Stimulated activated CD4-positive, alpha-beta T cell treated with anti-CD3 and anti-CD28 coated beads, Interleukin-2, amount 100 ng/mL, for 4 hours (primary cell): ENCODE data around the gene PLAAT4.
"Not testable (repeated sequence)": the region's sequence is repeated elsewhere in the genome, so short reads cannot be mapped to it uniquely, and the experiment has no call there.

ENCODE experiments used
- DNase-seq: peaks from one replicate; pipeline ENCODE4 v3.0.0-alpha.2; 2020; ENCODE audit warnings: low read depth

PLAAT4 gene

GRCh38 chr11:63511048-63511748 is 25.4 kb upstream of the PLAAT4 start:
- DNase-seq: no peak

- no peak for DNase-seq
Observed at GRCh38 chr11:63512816-63513215, 23.8 kb upstream of the PLAAT4 start.

- DNase-seq: no peak
Observed at GRCh38 chr11:63516109-63516508, 20.5 kb upstream of the PLAAT4 start.

- no peak for DNase-seq
Observed at GRCh38 chr11:63517156-63517555, 19.5 kb upstream of the PLAAT4 start.

- DNase-seq: no peak
Observed at GRCh38 chr11:63518548-63518947, 18.1 kb upstream of the PLAAT4 start.

- no peak for DNase-seq
Observed at GRCh38 chr11:63520606-63521170, 15.9 kb upstream of the PLAAT4 start.

- no peak for DNase-seq
Observed at GRCh38 chr11:63521896-63522295, 14.7 kb upstream of the PLAAT4 start.

GRCh38 chr11:63523151-63523550 is 13.5 kb upstream of the PLAAT4 start:
- DNase-seq: no peak

GRCh38 chr11:63527667-63528066 is 8.9 kb upstream of the PLAAT4 start:
- no peak for DNase-seq

- DNase-seq: not testable (repeated sequence)
Observed at GRCh38 chr11:63528156-63528555, 8.5 kb upstream of the PLAAT4 start.

- DNase-seq: not testable (repeated sequence)
Observed at GRCh38 chr11:63528729-63529278, 7.8 kb upstream of the PLAAT4 start.

- not testable (repeated sequence) for DNase-seq
Observed at GRCh38 chr11:63529373-63529772, 7.2 kb upstream of the PLAAT4 start.

- no peak for DNase-seq
Observed at GRCh38 chr11:63530021-63530420, 6.6 kb upstream of the PLAAT4 start.

- DNase-seq: not testable (repeated sequence)
Observed at GRCh38 chr11:63531074-63531792, 5.4 kb upstream of the PLAAT4 start.

- no peak for DNase-seq
Observed at GRCh38 chr11:63532117-63532516, 4.5 kb upstream of the PLAAT4 start.

- no peak for DNase-seq
Observed at GRCh38 chr11:63532799-63533475, 3.7 kb upstream of the PLAAT4 start.

- DNase-seq: no peak
Observed at GRCh38 chr11:63534076-63534475, 2.5 kb upstream of the PLAAT4 start.

- no peak for DNase-seq
Observed at GRCh38 chr11:63534895-63535461, 1.6 kb upstream of the PLAAT4 start.

- DNase-seq: no peak
Observed at GRCh38 chr11:63535734-63536133, 874 bp upstream of the PLAAT4 start.

- DNase-seq: no peak
Observed at GRCh38 chr11:63537293-63538101, 889 bp downstream of the PLAAT4 start.

GRCh38 chr11:63542506-63542905 is 5.9 kb downstream of the PLAAT4 start:
- DNase-seq: not testable (repeated sequence)
